HPDE6-E6E7 (cell line): ENCODE measurements around the gene GARNL3.
A peak's percentile ranks its signal among the peaks of the same experiment; 100 is the strongest.

Source experiments
- DNase-seq: peaks from one replicate; pipeline ENCODE4 v3.0.0; 2011; ENCODE audit warnings: missing footprints; ENCODE audit errors: extremely low spot score

Gene GARNL3

GRCh38 chr9:127405344-127406125, 141.0 kb downstream of the GARNL3 start:
- DNase-seq, result no peak

DNA sequence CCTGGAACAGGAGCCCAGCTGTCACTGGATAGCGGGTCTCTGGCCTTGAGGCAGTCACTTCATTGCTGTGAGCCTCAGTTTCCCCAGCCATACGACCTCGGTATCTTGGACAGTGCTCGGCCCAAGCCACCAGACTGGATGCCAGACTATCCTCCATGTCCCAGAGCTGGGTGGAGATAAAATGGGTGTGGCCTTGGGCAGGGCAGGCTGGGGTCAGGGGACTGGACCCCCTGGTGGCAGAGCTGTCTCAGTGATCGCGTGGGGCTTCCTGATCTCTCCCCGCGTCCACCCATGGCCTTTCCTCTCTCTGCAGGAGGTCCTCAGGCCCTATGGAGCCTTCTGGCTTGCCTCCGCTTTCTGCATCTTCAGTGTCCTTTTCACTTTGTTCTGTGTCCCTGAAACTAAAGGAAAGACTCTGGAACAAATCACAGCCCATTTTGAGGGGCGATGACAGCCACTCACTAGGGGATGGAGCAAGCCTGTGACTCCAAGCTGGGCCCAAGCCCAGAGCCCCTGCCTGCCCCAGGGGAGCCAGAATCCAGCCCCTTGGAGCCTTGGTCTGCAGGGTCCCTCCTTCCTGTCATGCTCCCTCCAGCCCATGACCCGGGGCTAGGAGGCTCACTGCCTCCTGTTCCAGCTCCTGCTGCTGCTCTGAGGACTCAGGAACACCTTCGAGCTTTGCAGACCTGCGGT, 142.4 kb downstream of the GARNL3 start:
- DNase-seq, result no peak

DNA sequence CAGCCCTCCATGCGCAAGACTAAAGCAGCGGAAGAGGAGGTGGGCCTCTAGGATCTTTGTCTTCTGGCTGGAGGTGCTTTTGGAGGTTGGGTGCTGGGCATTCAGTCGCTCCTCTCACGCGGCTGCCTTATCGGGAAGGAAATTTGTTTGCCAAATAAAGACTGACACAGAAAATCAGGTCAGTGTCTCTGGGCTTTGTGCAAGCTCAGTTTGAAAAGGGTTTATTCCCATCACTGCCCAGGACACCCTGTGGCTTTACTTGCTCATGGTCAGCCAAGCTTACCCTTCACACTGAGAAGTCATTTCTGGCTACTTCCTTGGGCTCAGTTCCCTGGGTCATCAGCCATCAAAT, 142.9 kb downstream of the GARNL3 start:
- no peak for DNase-seq

DNA sequence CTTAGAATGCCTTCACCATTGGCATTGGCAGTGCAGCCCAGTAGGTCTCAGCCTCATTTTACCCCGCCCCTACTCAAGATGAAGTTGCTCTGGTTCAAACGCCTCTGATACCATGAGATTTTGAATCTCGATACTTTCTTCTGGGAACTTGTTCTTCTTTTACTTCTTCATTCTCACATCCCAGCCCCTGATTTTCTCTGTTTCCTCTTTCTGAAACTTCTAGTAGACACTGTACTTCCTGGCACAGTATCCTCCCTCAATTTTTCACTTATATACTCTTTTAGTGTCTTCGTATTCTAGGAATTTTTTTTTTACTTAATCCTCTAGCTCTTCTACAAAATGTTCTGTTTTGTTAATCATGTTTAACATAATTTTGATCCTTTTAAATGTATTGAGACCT, 146.5 kb downstream of the GARNL3 start:
- DNase-seq, result no peak

DNA sequence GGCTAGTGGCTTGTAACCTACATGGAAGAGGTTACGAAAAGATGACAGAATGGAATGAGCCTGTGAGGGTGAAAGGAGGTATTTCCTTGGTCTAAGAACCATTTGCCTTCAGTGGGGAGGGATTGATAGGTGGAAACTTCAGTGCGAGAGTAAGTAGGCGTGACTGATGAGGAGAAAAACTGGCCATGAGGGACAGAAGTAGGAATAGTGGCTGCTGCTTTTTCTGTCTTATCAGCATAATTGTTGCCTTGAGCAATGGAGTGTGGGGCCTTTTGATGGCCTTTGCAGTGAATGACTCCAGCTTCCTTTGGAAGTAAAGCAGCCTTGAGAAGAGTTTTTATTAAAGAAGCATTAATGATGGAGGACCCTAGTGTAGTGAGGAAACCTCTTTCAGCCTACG, 150.6 kb downstream of the GARNL3 start:
- no peak for DNase-seq

DNA sequence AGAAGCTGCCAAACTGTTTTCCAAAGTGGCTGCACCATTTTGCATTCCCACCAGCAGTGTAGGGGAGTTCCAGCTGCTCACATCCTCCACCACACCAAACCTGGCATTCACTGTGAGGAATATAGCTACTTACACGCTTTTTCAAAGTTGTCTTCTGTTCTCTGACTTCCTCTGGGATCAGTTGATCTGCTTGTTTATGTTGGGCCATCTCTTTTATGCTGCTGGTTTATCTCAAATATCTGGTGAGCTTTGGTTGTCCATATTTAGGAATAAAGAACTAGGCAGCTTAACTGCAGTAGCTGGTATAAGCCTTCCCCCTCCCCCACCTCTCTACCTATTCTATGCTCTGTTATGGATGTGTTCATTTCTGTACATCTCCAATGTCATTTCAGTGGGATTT, 151.1 kb downstream of the GARNL3 start:
- no peak for DNase-seq

GRCh38 chr9:127417131-127418036, 152.8 kb downstream of the GARNL3 start:
- DNase-seq, result peak; percentile 57

GRCh38 chr9:127418037-127418471, 153.5 kb downstream of the GARNL3 start:
- DNase-seq, result peak; percentile 28

DNA sequence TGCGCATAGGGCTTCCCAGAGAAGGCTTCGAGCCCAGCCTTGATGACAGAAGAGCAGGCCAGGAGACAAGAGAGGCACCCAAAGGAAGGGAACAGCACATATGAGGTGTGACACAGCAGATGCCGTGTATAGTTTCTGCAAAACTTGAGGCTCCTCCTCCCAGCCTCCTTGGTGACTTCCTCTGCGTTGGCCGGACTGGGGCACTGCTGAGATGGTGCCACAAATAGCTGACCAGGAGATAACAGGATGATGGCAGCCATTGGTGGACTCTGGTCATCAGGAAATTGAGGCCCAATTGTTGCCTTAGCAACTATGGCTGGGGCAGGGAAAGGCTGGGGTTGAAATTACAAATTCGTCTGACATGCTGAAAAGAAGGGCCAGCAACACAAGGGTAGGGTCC, 154.8 kb downstream of the GARNL3 start:
- DNase-seq, result no peak

- no peak for DNase-seq
These were observed 156.5 kb downstream of the GARNL3 start for GRCh38 chr9:127421057-127421456.

DNA sequence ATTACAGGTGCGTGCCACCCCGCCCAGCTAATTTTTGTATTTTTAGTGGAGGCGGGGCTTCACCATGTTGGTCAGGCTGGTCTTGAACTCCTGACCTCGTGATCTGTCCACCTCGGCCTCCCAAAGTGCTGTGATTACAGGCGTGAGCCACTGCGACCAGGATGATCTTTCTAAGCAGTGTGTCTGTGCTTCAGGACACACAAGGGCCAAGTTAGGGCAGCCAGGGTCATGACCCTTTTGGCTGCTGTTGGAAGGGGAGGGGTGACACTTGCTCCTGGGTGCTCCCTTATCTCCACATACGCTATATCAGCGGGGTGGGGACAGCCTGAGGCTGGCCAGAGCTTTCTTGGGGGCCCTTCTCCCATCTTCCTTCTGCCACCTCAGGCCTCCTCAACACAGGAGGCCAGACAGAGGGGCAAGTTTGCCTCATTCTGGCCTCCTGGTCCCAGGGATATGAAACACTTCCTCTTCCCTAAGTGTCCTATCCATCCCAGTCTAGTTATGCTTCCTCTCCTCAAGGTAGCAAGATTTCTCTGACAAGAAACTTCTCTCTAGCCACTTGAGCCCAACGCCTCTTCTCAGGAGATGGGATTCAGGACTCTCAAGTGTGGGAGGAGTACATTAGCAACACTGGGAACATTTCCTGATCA, 157.7 kb downstream of the GARNL3 start:
- no peak for DNase-seq

DNA sequence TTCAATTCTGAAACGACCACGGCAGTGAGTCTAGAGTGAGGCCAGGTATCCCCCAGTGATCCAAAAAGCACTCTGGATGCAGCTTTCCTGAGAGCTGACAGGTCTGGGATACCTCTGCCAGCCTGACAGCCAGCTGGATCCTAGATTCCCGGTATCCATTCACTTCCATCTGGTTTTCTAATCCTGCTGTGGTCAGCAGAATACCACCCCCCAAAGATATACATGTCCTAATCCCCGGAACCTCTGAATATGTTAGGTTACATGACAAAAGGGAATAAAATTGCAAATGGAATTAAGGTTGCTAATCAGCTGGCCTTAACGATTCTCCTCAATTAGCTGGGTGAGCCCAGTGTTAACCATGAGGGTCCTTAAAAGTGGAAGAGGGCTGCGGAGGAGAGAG, 158.2 kb downstream of the GARNL3 start:
- no peak for DNase-seq

DNA sequence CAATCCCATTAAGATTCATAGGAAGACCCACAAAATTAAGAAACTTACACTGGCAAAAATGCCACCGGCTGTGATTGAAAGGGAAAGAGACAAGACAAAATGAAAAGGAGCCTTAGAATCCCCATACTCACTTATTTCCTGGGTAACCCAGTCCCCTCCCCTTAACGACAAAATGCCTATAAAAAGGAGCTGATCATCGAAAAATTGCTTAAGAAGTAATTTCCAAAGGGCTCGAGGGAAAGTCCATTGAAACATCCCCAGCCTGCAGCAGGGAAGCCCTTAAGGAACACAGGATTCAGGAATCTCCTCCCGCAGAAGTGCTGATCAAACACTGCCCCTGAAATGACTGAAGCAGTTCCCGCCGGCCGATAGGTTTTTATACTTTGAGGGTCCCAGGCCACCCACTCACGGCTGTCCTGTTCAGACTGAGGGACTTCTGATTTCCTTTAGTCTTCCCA, 158.9 kb downstream of the GARNL3 start:
- no peak for DNase-seq

DNA sequence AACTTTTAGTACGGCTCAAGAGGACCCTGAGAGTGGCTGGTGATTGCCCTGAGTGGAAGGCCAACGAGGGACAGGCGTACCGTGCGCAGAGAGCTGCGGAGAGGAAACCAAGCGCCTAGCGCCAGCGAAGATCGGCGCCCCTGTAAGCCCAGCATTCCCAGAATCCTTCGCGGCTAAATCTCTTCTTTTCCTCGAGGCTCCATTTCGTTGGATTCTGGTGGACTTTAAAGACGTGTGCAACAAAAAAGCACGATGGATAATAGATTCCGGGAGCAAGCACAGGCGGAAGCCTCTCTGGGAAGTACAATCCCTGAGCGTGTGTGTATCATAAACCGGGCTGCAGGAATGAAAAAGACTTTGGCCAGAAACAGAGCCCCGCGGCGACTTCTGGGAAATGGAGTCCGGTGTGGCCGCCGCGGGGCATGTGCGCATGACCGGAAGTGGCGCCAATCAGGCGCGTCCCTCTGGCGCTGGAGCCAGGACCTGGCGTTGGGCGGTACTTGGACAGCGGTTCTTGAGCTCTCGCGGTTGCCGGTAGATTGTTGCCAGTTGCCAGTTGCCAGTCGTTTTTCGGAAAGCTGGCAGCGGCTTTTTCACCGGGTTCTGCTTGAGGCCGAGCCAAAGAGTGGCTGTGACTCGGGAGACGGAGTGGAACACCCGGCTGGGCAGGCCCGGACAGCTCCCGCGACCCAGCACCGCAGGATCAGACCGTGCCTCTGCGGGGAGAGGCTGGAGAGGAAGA, 159.5 kb downstream of the GARNL3 start, which contains the start of gene ZNF79:
Gene ZNF79 (plus strand): TSS at position 449 of the 742 bp plus-strand sequence. CDS start 406 bp downstream, outside the sequence.
- peak; percentile 96 for DNase-seq

- DNase-seq, result no peak
These were observed 160.1 kb downstream of the GARNL3 start for GRCh38 chr9:127424676-127424999.

DNA sequence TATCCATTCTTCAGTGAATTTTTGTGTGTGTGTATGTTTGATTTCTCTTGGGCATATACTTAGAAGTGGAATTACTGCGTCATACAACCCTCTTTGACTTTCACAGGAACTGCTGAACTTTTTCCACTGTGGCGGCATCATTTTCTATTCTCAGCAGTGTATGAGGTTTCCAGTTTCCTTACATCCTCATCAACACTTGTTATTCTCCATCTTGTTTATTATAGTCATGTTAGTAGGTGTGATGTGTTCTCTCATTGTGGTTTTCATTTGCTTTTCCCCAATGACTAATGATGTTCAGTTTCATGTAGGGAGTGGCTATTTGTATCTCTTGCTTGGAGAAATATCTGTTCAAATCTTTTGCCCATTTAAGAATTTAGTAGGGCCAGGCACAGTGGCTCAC, 162.2 kb downstream of the GARNL3 start:
- DNase-seq, result no peak

DNA sequence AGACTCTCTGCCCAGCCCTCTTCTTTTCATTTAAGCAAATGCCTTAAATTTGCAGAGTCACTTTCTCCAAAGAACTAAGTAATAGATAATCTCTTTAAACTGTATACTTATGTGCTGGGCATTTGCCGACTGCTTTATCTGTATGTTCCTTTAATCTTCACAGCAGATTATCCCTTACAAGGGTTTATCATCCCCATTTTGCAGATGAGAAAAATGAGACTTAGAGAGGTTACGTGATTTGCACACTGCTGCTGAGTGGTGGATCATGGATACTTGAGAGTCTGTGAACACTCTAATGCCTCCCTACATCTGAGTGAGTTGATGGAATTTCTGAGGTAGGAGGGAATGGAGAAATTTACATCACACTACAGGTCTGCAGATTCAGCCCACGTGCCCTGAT, 163.8 kb downstream of the GARNL3 start:
- no peak for DNase-seq

GRCh38 chr9:127430415-127430814, 165.8 kb downstream of the GARNL3 start:
- DNase-seq, result no peak

DNA sequence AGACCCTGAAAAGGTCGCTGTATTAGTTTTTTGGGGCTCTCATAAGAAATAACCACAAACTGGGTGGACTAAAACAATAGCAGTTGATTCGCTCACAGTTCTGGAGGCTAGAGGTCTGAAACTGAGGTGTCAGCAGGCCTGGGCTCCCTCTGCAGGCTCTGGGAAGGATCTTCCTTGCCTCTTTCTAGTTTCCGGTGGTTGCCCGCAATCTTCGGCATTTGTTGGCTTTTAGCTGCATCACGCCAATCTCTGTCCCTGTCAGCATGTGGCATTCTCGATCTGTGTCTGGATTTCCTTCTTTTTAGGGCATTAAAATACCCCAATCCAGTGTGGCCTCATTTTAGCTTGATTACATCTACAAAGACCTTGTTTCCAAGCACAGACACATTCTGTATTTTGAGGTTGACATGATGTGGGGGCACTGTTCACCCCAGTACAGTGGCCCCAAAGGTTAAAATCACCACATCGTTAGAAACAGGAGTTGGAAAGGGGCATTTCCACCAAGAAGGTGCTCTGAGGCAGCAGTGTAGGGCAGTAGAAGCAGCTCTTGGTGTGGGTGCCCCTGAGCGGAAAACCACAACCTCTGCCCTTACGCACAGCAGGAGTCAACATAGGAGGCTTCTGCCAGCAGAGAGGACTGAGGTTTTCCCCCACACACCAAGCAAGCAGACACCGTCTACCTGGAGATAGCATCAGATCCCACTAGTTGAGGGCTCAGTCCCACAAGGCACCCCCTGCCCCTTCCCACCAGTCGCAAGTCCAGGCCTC, 173.1 kb downstream of the GARNL3 start:
- no peak for DNase-seq

DNA sequence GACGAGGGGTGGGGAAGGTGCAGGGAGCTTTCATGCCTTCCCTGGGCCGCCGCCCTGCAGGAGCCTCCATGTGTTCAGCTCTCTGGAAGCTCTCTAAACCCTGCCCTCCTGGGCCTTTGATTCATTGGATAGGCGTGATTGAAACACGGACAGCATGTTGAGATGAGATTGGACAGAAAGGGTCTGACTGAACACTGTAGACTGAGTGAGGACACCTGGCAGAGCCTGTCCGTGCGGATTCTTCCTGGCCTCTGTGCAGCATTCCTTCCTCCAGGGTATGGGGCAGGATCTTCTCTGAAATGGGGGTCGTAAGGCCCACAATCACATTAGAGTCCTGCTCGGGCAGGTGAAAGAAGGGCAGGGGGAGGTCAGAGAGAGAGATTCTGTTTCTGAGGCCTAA, 173.8 kb downstream of the GARNL3 start:
- DNase-seq, result no peak
